22Rv1 (cell line): Measurements from ENCODE around the gene SLC25A6.

Experiments
- H3K27ac ChIP-seq: fragments of 450-650 bp; 2 replicates; pipeline ENCODE4 v1.5.1; 2017
- CTCF ChIP-seq: fragments of 450-650 bp; IDR thresholded peaks from 2 replicates; pipeline ENCODE4 v1.5.1; 2017; ENCODE audit warnings: mild to moderate bottlenecking
- ZFX ChIP-seq: fragments of 450-650 bp; IDR thresholded peaks from 2 replicates; pipeline ENCODE4 v1.6.1; 2017; ENCODE audit warnings: antibody characterized with exemption, borderline replicate concordance

SLC25A6 gene

GRCh38 chrX:1398431-1399340 lies 6.8 kb upstream of the SLC25A6 start:
- no peak for TF ChIP-seq ZFX
- TF ChIP-seq CTCF, result no peak
- no peak overlapping the region for H3K27ac ChIP-seq

- TF ChIP-seq ZFX, result no peak
- TF ChIP-seq CTCF, result no peak
- H3K27ac ChIP-seq, result no peak overlapping the region
These were observed 5.7 kb upstream of the SLC25A6 start for GRCh38 chrX:1397441-1398270.

GRCh38 chrX:1397001-1397400 lies 5.1 kb upstream of the SLC25A6 start:
- H3K27ac ChIP-seq, result no peak overlapping the region
- TF ChIP-seq ZFX, result no peak
- TF ChIP-seq CTCF, result no peak

GRCh38 chrX:1395646-1396216 lies 3.8 kb upstream of the SLC25A6 start:
- TF ChIP-seq CTCF (no peak), ZFX (no peak)
- no peak overlapping the region for H3K27ac ChIP-seq

GRCh38 chrX:1394731-1395501 lies 3.0 kb upstream of the SLC25A6 start:
- H3K27ac ChIP-seq, result peak overlapping the region; percentile 99
- TF ChIP-seq ZFX, result no peak
- no peak for TF ChIP-seq CTCF

GRCh38 chrX:1393871-1394615 lies 2.1 kb upstream of the SLC25A6 start:
- peak overlapping the region; percentile 99 for H3K27ac ChIP-seq
- no peak for TF ChIP-seq CTCF
- no peak for TF ChIP-seq ZFX
